Activated CD4-positive, alpha-beta T cell treated with anti-CD3 and anti-CD28 coated beads, Interleukin-2, amount 50 U/mL, for 48 hours (primary cell): ENCODE measurements around the gene ITK.
A peak's percentile ranks its signal among the peaks of the same experiment; 100 is the strongest.

Experiments
- DNase-seq, 2 experiments: peaks; one replicate each; pipeline ENCODE4 v3.0.0-alpha.2; 2020

Gene ITK

GRCh38 chr5:157180374-157181264 is at the start of gene ITK:
Gene ITK, plus strand, starts transcription at chr5:157180840. Its CDS starts 138 bp downstream, at chr5:157180978.
- peak in 1 of 2 experiments; percentile 44 for DNase-seq

DNA sequence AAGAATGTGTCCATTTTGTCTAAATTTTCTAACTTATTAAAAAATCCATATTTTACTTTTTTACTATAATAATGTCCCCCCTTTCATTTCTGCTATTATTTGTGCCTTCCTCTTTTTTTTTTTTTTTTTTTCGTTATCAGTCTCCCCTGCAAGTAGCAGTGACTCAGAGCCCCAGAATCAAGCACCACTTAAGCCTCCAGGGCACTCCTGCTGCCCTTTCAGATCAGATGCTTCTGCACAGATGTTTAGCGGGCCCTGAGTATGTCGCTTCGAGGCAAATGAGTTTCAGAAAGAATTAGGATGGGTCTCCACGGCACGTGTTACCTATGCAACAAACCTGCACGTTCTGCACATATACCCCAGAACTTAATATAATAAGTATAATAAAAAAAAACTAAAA is 49.7 kb upstream of the ITK start:
- DNase-seq, result no peak

GRCh38 chr5:157132281-157132612 is 48.4 kb upstream of the ITK start:
- no peak for DNase-seq

GRCh38 chr5:157137691-157138090 is 42.9 kb upstream of the ITK start:
- DNase-seq, result no peak

GRCh38 chr5:157142317-157143126 is 38.1 kb upstream of the ITK start, which contains the start of gene MED7:
Gene MED7, minus strand, starts transcription at chr5:157142865. Its CDS starts 3,434 bp downstream, at chr5:157139431.
- peak; percentile 87 to 92 for DNase-seq

- DNase-seq, result peak; percentile 67 to 77
These were observed 37.3 kb upstream of the ITK start for GRCh38 chr5:157143127-157143971.

DNA sequence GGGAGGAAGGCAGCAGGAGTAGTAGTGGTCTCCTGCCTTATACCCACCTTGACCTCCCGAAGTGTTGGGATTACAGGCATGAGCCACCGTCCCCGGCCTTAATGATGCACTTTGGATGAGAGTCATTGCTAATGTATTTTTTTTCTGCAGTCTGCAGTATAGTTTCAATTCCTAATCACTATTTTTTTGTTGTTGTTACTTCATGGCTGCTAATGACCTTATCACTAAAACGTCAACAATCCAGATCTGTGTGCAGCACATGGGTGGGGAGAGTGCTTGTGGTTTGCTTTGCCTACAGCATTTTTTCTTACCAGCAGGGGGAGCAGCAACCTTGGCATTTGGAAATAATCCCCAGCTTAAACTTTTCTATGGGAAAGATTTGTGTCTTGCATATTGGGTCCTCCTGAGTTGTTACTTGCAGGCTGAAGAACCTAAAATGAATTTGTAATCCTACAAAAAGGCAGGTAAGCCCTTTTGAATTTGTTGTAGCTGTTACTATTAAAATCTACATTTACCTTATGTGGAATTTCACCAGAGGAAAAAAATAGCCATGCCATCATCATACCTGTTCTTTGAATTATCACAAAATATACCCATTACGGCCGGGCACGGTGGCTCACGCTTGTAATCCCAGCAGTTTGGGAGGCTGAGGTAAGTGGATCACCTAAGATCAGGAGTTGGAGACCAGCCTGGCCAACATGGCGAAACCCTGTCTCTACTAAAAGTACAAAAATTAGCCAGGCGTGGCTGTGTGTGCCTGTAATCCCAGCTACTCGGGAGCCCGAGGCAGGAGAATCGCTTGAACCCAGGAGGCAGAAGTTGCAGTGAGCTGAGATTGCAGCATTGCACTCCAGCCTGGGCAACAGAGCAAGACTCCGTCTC is 31.7 kb upstream of the ITK start:
- DNase-seq, result peak; percentile 81 to 90

DNA sequence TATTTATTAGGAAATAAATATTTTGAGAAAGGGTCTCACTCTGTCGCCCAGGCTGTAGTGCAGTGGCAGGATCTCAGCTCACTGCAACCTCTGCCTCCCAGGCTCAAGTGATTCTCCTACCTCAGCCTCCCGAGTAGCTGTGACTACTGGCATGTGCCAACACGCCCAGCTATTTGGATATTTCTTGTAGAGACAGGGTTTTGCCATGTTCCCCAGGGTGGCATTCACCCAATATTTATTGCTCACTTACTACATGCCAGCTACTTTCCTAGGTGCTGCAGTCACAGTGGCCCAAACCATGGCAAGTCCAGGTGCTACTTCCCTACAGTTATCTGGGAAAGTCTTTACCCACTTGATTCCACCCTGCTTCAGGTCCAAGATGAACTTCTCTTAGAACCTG is 29.6 kb upstream of the ITK start:
- DNase-seq, result no peak

- DNase-seq, result no peak
These were observed 25.3 kb upstream of the ITK start for GRCh38 chr5:157155297-157155696.

DNA sequence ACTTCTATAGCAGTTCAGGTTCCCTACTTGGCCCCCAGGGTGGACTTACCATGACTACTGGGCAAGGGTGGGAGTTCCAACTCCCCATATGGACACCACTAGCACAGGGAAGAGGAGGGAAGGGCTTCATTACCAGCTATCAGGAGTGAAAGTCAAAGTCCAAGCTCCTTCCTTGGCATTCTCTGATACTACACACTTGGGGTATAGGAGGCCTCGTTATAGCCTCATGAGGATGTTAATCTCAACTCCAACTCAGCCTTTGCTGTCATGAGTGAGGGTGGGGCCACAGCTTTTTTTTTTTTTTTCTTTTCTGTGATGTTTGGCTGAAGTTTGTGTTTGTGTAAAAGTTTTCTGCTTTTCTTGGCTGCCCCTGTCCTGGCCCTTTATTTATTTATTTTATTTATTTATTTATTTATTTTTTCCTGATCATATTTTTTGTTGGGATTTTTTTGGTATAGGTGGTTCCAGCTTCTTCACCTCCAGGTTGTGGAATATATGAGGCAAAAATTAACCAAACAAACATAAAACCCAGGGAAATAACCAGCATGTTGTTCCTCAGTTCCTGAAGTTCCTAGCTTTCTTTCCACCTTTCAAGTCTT is 23.2 kb upstream of the ITK start:
- no peak for DNase-seq

GRCh38 chr5:157159209-157159751 is 21.4 kb upstream of the ITK start:
- no peak for DNase-seq

DNA sequence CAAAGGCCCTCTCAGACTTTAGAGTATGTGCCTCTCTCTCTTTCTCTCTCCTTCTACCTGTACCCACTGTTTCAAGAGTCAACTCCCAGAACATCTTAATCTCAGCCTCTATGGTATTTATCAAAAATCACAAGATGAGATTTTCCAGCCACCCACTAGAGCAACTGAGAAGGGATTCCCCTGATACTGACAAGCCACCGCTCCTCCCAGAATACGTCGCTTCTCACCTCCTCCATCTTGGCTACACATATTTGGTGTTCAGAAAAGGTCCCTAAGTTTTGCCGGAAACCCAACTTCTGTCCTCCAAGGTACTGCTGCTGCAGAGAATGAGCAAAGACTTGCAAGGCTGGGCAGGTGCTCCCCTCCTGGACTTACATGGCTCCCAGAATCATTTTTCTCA is 20.6 kb upstream of the ITK start:
- peak in 1 of 2 experiments; percentile 61 for DNase-seq

GRCh38 chr5:157161996-157162395 is 18.6 kb upstream of the ITK start:
- DNase-seq, result no peak

GRCh38 chr5:157162919-157163510 is 17.6 kb upstream of the ITK start:
- no peak for DNase-seq

DNA sequence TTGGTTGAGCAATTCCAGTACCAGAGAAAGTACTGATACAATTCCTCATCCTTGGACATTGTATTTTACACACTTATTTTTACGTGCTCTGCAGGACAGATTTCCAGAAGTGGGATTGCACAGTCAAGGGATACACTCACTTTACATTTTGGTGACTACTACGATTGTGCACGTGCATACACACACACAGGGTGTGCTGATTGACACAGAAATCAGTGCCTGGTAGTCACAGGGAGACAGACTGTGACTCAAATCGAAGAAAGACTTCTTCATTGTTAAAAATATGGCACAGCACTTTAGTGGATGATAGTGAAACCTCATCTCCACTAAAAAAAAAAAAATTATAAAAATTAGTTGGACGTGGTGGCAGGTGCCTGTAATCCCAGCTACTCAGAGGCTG is 16.1 kb upstream of the ITK start:
- DNase-seq, result no peak

DNA sequence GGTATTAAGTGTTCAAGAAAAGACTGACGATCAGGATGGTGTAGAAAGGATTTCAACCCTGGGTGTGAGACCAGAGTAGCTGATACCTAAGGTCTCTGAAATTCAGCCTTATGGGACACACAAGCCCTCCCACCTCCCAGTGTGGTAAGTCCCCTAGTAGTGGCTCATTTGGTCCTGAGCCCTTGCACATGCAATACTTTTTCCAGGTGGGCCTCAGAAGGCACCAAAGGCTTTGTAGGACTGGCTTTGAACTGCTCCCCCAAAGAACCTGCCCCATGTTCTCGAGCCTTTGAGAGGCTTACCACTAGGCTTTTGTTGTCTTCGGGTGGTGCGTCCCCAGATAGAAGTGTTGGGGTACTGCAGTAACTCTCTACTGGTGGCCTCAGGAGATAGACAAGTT is 15.4 kb upstream of the ITK start:
- peak in 1 of 2 experiments; percentile 3 for DNase-seq

DNA sequence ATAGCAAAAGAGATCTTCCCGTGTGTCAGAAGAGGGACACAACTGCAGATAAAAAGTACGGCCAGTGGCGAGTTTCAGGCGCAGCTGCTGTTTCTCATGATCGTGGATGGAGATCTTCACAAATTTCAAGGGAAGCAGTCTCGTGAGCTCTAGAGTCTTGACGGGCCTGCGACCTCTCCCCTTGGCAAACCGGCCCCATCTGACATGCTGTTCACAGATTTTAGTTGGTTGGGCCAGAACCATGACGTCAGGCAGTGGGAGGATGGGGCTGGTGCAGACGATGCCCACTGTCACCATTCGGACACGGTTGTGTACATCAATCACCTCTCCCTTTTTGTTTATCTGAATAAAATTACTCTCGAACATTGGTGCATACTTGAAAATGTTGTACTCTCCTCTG is 15.0 kb upstream of the ITK start:
- DNase-seq, result no peak

DNA sequence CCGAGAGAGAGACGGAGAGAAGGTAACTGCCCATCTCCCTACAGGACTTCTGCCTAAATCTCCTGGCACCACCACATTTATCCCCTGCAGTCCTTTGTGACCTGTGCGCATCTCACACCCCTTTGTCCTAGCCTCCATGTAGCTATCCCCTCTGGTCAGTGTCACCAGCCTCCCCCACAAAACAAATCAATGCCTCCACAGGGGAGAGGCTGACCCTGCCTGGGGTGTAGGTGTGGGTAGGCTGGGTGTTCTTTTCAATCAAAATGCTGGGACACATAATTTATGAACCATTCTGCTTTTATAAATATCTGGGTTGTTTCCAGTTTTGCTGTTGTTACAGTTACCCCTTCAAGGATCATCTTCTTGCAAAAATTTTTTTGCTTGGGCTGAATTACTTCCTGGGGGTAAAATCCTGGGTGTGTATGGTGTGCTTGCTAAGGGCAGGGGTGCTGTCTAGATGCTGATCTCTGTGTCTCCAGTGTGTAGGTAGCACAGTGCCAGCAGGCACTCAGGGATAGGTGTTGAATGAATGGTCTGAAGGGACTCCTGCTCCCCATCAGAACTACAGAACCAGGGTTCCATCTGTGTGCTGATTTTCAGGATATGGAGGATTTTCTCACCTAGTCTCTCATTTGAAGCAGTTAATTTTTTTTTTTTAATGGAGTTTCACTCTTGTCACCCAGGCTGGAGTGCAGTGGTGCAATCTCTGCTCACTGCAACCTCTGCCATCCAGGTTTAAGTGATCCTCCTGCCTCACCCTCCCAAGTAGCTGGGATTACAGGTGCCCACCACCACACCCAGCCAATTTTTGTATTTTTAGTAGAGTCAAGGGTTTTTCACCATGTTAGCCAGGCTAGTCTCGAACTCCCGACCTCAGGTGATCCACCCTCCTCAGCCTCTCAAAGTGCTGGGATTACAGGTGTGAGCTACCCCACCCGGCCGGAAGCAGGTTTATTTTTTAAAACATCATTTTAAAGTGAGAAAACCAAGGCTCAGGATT is 14.1 kb upstream of the ITK start, which contains the start of gene GARIN3:
Gene GARIN3, minus strand, starts transcription at position 51 of the 1,000 bp plus-strand sequence. CDS start 96 bp downstream, outside the sequence.
- peak in 1 of 2 experiments; percentile 40 for DNase-seq

GRCh38 chr5:157167214-157167621 is 13.4 kb upstream of the ITK start:
- DNase-seq, result no peak
